B cell (primary cell): Measurements from ENCODE around the gene PTPN23.

Source experiments
- CTCF ChIP-seq: fragments of 200-600 bp; IDR thresholded peaks from one replicate; pipeline ENCODE4 v1.8.0; 2022; ENCODE audit warnings: antibody characterized with exemption, mild to moderate bottlenecking
- EZH2 ChIP-seq: IDR thresholded peaks from 2 replicates; pipeline ENCODE4 v1.6.1; 2012; ENCODE audit warnings: borderline replicate concordance, low read depth, mild to moderate bottlenecking, moderate library complexity, low read length; ENCODE audit not compliant: insufficient read depth, poor library complexity, severe bottlenecking

GRCh38 chr3:47433796-47434195 lies 53.0 kb downstream of the PTPN23 start:
- no peak for TF ChIP-seq CTCF
- no peak for TF ChIP-seq EZH2
